ENCODE data around the gene HSPA14.

Gene HSPA14

DNA sequence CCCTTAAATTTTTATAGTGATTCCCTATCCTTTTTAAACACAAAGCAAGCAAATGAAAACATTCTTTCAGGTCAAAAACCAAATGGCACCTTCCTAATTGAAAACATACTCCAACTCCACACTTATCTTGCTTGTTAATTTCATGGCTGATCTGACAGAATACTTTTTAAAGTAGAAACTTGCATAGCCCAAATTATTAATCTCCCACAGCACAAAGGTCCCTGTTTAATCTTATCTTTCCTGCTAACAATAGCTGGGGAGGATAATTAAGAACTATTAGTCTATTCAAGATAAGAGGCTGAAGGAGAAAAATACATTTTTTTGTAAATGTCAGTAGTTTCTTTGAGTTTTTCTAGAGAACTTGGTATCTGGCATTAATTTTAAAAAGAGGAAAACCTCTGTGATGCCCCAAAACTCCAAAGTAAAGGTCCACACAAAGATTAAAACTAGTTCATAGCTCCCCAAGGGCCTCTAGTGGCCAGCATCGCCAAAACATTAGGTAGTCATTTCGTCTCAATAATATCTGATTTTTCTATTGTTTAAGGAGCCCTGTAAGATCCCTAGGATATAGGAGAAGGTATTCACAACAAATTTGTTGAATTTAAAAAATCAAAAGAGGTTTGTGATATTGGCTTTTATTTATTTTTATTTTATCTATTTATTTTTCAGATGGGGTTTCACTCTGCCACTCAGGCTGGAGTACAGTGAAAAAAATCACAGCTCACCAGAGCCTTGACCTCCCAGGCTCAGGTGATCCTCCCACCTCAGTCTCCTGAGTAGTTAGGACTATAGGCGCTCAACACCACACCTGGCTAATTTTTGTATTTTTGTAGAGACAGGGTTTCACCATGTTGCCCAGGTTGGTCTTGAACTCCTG, 15.0 kb upstream of the HSPA14 start:
- H3K4me1 Mint-ChIP-seq: peaks cover 8% of the 10 kb centered on the region
- ATAC-seq (no peak), DNase-seq (peak; percentile 44)
- H3K27me3 Mint-ChIP-seq: no peaks in the 10 kb centered on the region
- no peaks in the 10 kb centered on the region for H3K36me3 Mint-ChIP-seq (ENCODE audit: low read depth)
- no peaks in the 10 kb centered on the region for H3K9me3 Mint-ChIP-seq
- no peak overlapping the region for H3K4me3 Mint-ChIP-seq
- no peak overlapping the region for H3K27ac Mint-ChIP-seq

GRCh38 chr10:14823966-14824365, 14.1 kb upstream of the HSPA14 start:
- no peaks in the 10 kb centered on the region for H3K36me3 Mint-ChIP-seq (ENCODE audit: low read depth)
- peaks cover 8% of the 10 kb centered on the region for H3K4me1 Mint-ChIP-seq
- H3K27me3 Mint-ChIP-seq: no peaks in the 10 kb centered on the region
- H3K27ac Mint-ChIP-seq: no peak overlapping the region
- ATAC-seq: no peak
- no peak overlapping the region for H3K4me3 Mint-ChIP-seq
- H3K9me3 Mint-ChIP-seq: no peaks in the 10 kb centered on the region
- no peak for DNase-seq

GRCh38 chr10:14826076-14826829, 11.9 kb upstream of the HSPA14 start:
- Mint-ChIP-seq H3K9me3 (no peaks in the 10 kb centered on the region), H3K4me3 (no peak overlapping the region), H3K4me1 (peaks cover 5% of the 10 kb centered on the region), H3K27ac (no peak overlapping the region), H3K27me3 (no peaks in the 10 kb centered on the region), H3K36me3 (ENCODE audit: low read depth) (no peaks in the 10 kb centered on the region)
- DNase-seq (no peak), ATAC-seq (no peak)

- Mint-ChIP-seq H3K9me3 (no peaks in the 10 kb centered on the region), H3K4me3 (no peak overlapping the region), H3K4me1 (peaks cover 10% of the 10 kb centered on the region), H3K36me3 (ENCODE audit: low read depth) (peaks cover 3% of the 10 kb centered on the region), H3K27me3 (no peaks in the 10 kb centered on the region), H3K27ac (no peak overlapping the region)
- no peak for ATAC-seq
- no peak for DNase-seq
These were observed 5.0 kb upstream of the HSPA14 start for GRCh38 chr10:14833106-14833505.

- H3K4me3 Mint-ChIP-seq: no peak overlapping the region
- H3K36me3 Mint-ChIP-seq (ENCODE audit: low read depth): peaks cover 20% of the 10 kb centered on the region
- ATAC-seq (no peak), DNase-seq (no peak)
- peaks cover 22% of the 10 kb centered on the region for H3K4me1 Mint-ChIP-seq
- H3K27me3 Mint-ChIP-seq: no peaks in the 10 kb centered on the region
- H3K27ac Mint-ChIP-seq: no peak overlapping the region
- no peaks in the 10 kb centered on the region for H3K9me3 Mint-ChIP-seq
These were observed 1.9 kb upstream of the HSPA14 start for GRCh38 chr10:14836208-14836607.

GRCh38 chr10:14837003-14837756, 926 bp upstream of the HSPA14 start:
- ATAC-seq (no peak), DNase-seq (no peak)
- peak overlapping the region; percentile 93 for H3K4me3 Mint-ChIP-seq
- H3K27ac Mint-ChIP-seq: peak overlapping the region; percentile 94
- H3K9me3 Mint-ChIP-seq: no peaks in the 10 kb centered on the region
- no peaks in the 10 kb centered on the region for H3K27me3 Mint-ChIP-seq
- peaks cover 26% of the 10 kb centered on the region for H3K4me1 Mint-ChIP-seq
- H3K36me3 Mint-ChIP-seq (ENCODE audit: low read depth): peaks cover 30% of the 10 kb centered on the region

- H3K4me1 Mint-ChIP-seq: peaks cover 26% of the 10 kb centered on the region
- peak overlapping the region; percentile 94 for H3K27ac Mint-ChIP-seq
- DNase-seq (peak; percentile 38), ATAC-seq (no peak)
- H3K4me3 Mint-ChIP-seq: peak overlapping the region; percentile 93
- H3K36me3 Mint-ChIP-seq (ENCODE audit: low read depth): peaks cover 35% of the 10 kb centered on the region
- H3K9me3 Mint-ChIP-seq: no peaks in the 10 kb centered on the region
- H3K27me3 Mint-ChIP-seq: no peaks in the 10 kb centered on the region
These were observed 637 bp downstream of the HSPA14 start for GRCh38 chr10:14838582-14839304.

GRCh38 chr10:14839305-14839695, 1.2 kb downstream of the HSPA14 start:
- Mint-ChIP-seq H3K36me3 (ENCODE audit: low read depth) (peaks cover 41% of the 10 kb centered on the region), H3K27me3 (no peaks in the 10 kb centered on the region), H3K4me1 (peaks cover 26% of the 10 kb centered on the region), H3K27ac (peak overlapping the region; percentile 82), H3K4me3 (peak overlapping the region; percentile 93), H3K9me3 (no peaks in the 10 kb centered on the region)
- DNase-seq: no peak
- no peak for ATAC-seq

- Mint-ChIP-seq H3K4me3 (peak overlapping the region; percentile 93), H3K27ac (no peak overlapping the region), H3K9me3 (no peaks in the 10 kb centered on the region), H3K4me1 (peaks cover 26% of the 10 kb centered on the region), H3K36me3 (ENCODE audit: low read depth) (peaks cover 48% of the 10 kb centered on the region), H3K27me3 (no peaks in the 10 kb centered on the region)
- DNase-seq (no peak), ATAC-seq (no peak)
These were observed 2.1 kb downstream of the HSPA14 start for GRCh38 chr10:14840178-14840577.

GRCh38 chr10:14843327-14843988, 5.4 kb downstream of the HSPA14 start:
- peaks cover 50% of the 10 kb centered on the region for H3K36me3 Mint-ChIP-seq (ENCODE audit: low read depth)
- no peaks in the 10 kb centered on the region for H3K27me3 Mint-ChIP-seq
- no peak overlapping the region for H3K4me3 Mint-ChIP-seq
- H3K4me1 Mint-ChIP-seq: peaks cover 15% of the 10 kb centered on the region
- no peaks in the 10 kb centered on the region for H3K9me3 Mint-ChIP-seq
- DNase-seq (no peak), ATAC-seq (no peak)
- no peak overlapping the region for H3K27ac Mint-ChIP-seq

- H3K27ac Mint-ChIP-seq: no peak overlapping the region
- H3K36me3 Mint-ChIP-seq (ENCODE audit: low read depth): peaks cover 53% of the 10 kb centered on the region
- no peak overlapping the region for H3K4me3 Mint-ChIP-seq
- DNase-seq (no peak), ATAC-seq (no peak)
- no peaks in the 10 kb centered on the region for H3K9me3 Mint-ChIP-seq
- H3K27me3 Mint-ChIP-seq: no peaks in the 10 kb centered on the region
- peaks cover 10% of the 10 kb centered on the region for H3K4me1 Mint-ChIP-seq
These were observed 6.8 kb downstream of the HSPA14 start for GRCh38 chr10:14844948-14845347.

DNA sequence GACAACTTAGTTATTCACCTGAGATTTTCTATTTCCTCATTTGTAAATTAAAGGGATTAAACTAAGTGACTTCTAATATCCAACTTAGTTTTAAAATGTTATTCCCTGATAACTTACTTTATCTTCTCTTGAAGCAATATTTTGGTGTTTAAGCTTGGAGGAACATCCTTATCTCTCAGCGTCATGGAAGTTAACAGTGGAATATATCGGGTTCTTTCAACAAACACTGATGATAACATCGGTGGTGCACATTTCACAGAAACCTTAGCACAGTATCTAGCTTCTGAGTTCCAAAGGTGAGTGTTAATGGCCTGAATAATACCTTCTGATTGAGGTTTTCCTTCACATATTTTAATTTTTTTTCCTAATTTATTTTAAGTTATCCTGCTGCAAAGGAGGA, 14.1 kb downstream of the HSPA14 start:
- Mint-ChIP-seq H3K9me3 (no peaks in the 10 kb centered on the region), H3K4me1 (no peaks in the 10 kb centered on the region), H3K27me3 (no peaks in the 10 kb centered on the region), H3K4me3 (no peak overlapping the region), H3K36me3 (ENCODE audit: low read depth) (peaks cover 53% of the 10 kb centered on the region), H3K27ac (no peak overlapping the region)
- ATAC-seq (no peak), DNase-seq (no peak)

- no peak overlapping the region for H3K4me3 Mint-ChIP-seq
- H3K27ac Mint-ChIP-seq: no peak overlapping the region
- no peaks in the 10 kb centered on the region for H3K4me1 Mint-ChIP-seq
- peaks cover 58% of the 10 kb centered on the region for H3K36me3 Mint-ChIP-seq (ENCODE audit: low read depth)
- DNase-seq (no peak), ATAC-seq (no peak)
- H3K27me3 Mint-ChIP-seq: no peaks in the 10 kb centered on the region
- H3K9me3 Mint-ChIP-seq: no peaks in the 10 kb centered on the region
These were observed 17.3 kb downstream of the HSPA14 start for GRCh38 chr10:14855453-14855852.
